ENCODE results near the gene GAPDHS. TPM values are rescaled to one million over a fixed set of nuclear protein-coding genes. Genes with fewer than 3 reads are reported as not detected.

The GAPDHS gene
- total and polyA plus RNA-seq, 12 donors, result not detected

GRCh38 chr19:35507561-35507960, 25.7 kb upstream of the GAPDHS start:
- Histone ChIP-seq H3K36me3 (no peaks in the 10 kb centered on the region), H3K4me3 (no peak overlapping the region), H3K27ac (no peak overlapping the region), H3K4me1 (peaks cover 0 to 17% (median 13%) of the 10 kb centered on the region in 9 donors), H3K9me3 (no peaks in the 10 kb centered on the region), H3K27me3 (peaks cover 0 to 54% (median 38%) of the 10 kb centered on the region in 7 donors)
- no peak for TF ChIP-seq CTCF (IDR thresholded peaks at IDR 0.05)
- no peak for ATAC-seq
- no peak for DNase-seq
- intact Hi-C loops (cut with DNase I), result loop anchor here in 1 of 10 donors (5.0 kb wide), 1 partner anchor 80 kb away; the partner anchor contains the start of gene PMIS2
- 80 to 83% methylated on average over 11 of the region's 11 CpGs for WGBS, 2 donors

- intact Hi-C loops (cut with DNase I), result loop anchor here in 1 of 10 donors (5.0 kb wide), 1 partner anchor 79 kb away; the partner anchor contains the start of gene PMIS2
- DNase-seq (no peak), ATAC-seq (no peak)
- Histone ChIP-seq H3K36me3 (no peaks in the 10 kb centered on the region), H3K9me3 (no peaks in the 10 kb centered on the region), H3K27ac (no peak overlapping the region), H3K4me3 (no peak overlapping the region), H3K27me3 (peaks cover 0 to 60% (median 44%) of the 10 kb centered on the region in 7 donors), H3K4me1 (peaks cover 0 to 17% (median 13%) of the 10 kb centered on the region in 9 donors)
- TF ChIP-seq CTCF (IDR thresholded peaks at IDR 0.05), result no peak
- WGBS, 2 donors, result 87 to 89% methylated on average over 3 of the region's 3 CpGs
Measured at GRCh38 chr19:35508129-35508528, 25.1 kb upstream of the GAPDHS start.

- intact Hi-C loops (cut with DNase I), result loop anchor here in 1 of 10 donors (5.0 kb wide), 1 partner anchor 78 kb away; the partner anchor contains the start of gene PMIS2
- peak in 1 of 8 donors; percentile 32 for ATAC-seq
- 27 to 34% methylated on average over 12 of the region's 12 CpGs for WGBS, 2 donors
- Histone ChIP-seq H3K4me1 (peaks cover 0 to 17% (median 13%) of the 10 kb centered on the region in 9 donors), H3K4me3 (peak overlapping the region in 4 of 10 donors; percentile 42 to 56 (median 46)), H3K36me3 (no peaks in the 10 kb centered on the region), H3K27ac (no peak overlapping the region), H3K9me3 (no peaks in the 10 kb centered on the region), H3K27me3 (peaks cover 0 to 70% (median 53%) of the 10 kb centered on the region in 7 donors)
- DNase-seq, result no peak
- no peak for TF ChIP-seq CTCF (IDR thresholded peaks at IDR 0.05)
Measured at GRCh38 chr19:35509018-35509652, 24.1 kb upstream of the GAPDHS start.

- DNase-seq (peak; percentile 68 to 79), ATAC-seq (peak; percentile 80 to 92 (median 87))
- Histone ChIP-seq H3K4me3 (peak overlapping the region in 9 of 10 donors; percentile 27 to 56 (median 44)), H3K27ac (no peak overlapping the region), H3K36me3 (no peaks in the 10 kb centered on the region), H3K27me3 (peaks cover 0 to 78% (median 57%) of the 10 kb centered on the region in 7 donors), H3K9me3 (no peaks in the 10 kb centered on the region), H3K4me1 (peaks cover 0 to 17% (median 13%) of the 10 kb centered on the region in 9 donors)
- TF ChIP-seq CTCF (IDR thresholded peaks at IDR 0.05), result peak; percentile 78 to 97 (median 94)
- 1% methylated on average over 39 of the region's 39 CpGs for WGBS, 2 donors
- intact Hi-C loops (cut with DNase I), result loop anchor here in 2 of 10 donors (5.0 kb wide), 2 partner anchors 77 to 207 kb away; partner anchors contain the start of genes KMT2B (in 1 of the 2) and PMIS2 (in 1 of the 2)
Measured at GRCh38 chr19:35509861-35510625, 23.2 kb upstream of the GAPDHS start.
